ENCODE measurements around the gene MICA. TPM values are rescaled to one million over a fixed set of nuclear protein-coding genes. Genes with fewer than 3 reads are reported as not detected.

Gene MICA
- total and polyA plus RNA-seq, 2 experiments from 2014 or later: 36.0 to 41.9 TPM

- Histone ChIP-seq H3K4me3 (no peak overlapping the region), H3K79me2 (no peaks in the 10 kb centered on the region), H3K4me2 (no peak overlapping the region), H3K36me3 (replicated peaks; ENCODE audit: insufficient read depth, low read depth) (no peaks in the 10 kb centered on the region), H3K27me3 (no peaks in the 10 kb centered on the region), H4K20me1 (ENCODE audit: insufficient read depth, poor library complexity, severe bottlenecking) (no peaks in the 10 kb centered on the region), H3K27ac (no peak overlapping the region), H3K9me3 (ENCODE audit: low read depth) (no peaks in the 10 kb centered on the region), H3K9me2 (replicated peaks; ENCODE audit: insufficient read depth) (no peaks in the 10 kb centered on the region), H3K4me1 (ENCODE audit: insufficient read depth) (no peaks in the 10 kb centered on the region), H2AFZ (no peak overlapping the region)
- TF ChIP-seq CTCF (IDR thresholded peaks at IDR 0.05; ENCODE audit: poor library complexity): no peak
- TF ChIP-seq EZH2 (IDR thresholded peaks at IDR 0.05; ENCODE audit: borderline replicate concordance): no peak
- TF ChIP-seq EZH2phosphoT487 (IDR thresholded peaks at IDR 0.05; ENCODE audit: low read depth, severe bottlenecking, unreplicated experiment): no peak
- DNase-seq (ENCODE audit: low spot score): no peak
- WGBS (ENCODE audit: low lambda C conversion rate, missing lambda C conversion rate): 92% methylated on average over 7 of the region's 7 CpGs
Observed at GRCh38 chr6:31464252-31465184, 61.1 kb downstream of the MICA start.

Small RNAs within 50 kb of the gene (microRNA-seq; reads per million reads assigned to microRNA genes)
- not detected for gene MIR6891

Small RNAs within 50 kb of the gene (small RNA-seq; reads per million reads assigned to genes)
- gene HLA-S (not detected), gene MIR6891 (not detected), gene RF00019 (not detected), gene RNU6-283P (not detected)

Other genes starting within 250 kb of the MICA start
- 7.9 and 8.9 TPM in 2 replicates for gene CCHCR1, start 245.8 kb upstream of the MICA start, total RNA-seq
- gene CCHCR1, start 245.8 kb upstream of the MICA start, polyA plus RNA-seq: 6.1 and 13.3 TPM in 2 replicates
- gene TCF19, start 245.0 kb upstream of the MICA start, total RNA-seq: 6.3 and 6.7 TPM in 2 replicates
- gene TCF19, start 245.0 kb upstream of the MICA start, polyA plus RNA-seq: 5.0 and 7.4 TPM in 2 replicates
- gene POU5F1, start 232.9 kb upstream of the MICA start, total RNA-seq: 1.1 and 2.1 TPM in 2 replicates
- 0.94 and 1.8 TPM in 2 replicates for gene POU5F1, start 232.9 kb upstream of the MICA start, polyA plus RNA-seq
- gene HLA-C, start 131.5 kb upstream of the MICA start, total RNA-seq: 351 and 394 TPM in 2 replicates
- 451 and 500 TPM in 2 replicates for gene HLA-C, start 131.5 kb upstream of the MICA start, polyA plus RNA-seq
- 46.9 and 52.2 TPM in 2 replicates for gene HLA-B, start 46.4 kb upstream of the MICA start, total RNA-seq
- 151 and 216 TPM in 2 replicates for gene HLA-B, start 46.4 kb upstream of the MICA start, polyA plus RNA-seq
- gene MICB, start 94.5 kb downstream of the MICA start, total RNA-seq: 0.40 and 0.67 TPM in 2 replicates
- 0.11 and 0.44 TPM in 2 replicates for gene MICB, start 94.5 kb downstream of the MICA start, polyA plus RNA-seq
- gene MCCD1, start 125.4 kb downstream of the MICA start, total RNA-seq: 0.47 and 1.2 TPM in 2 replicates
- 1.3 and 2.0 TPM in 2 replicates for gene MCCD1, start 125.4 kb downstream of the MICA start, polyA plus RNA-seq
- 207 and 287 TPM in 2 replicates for gene DDX39B, start 138.4 kb downstream of the MICA start, total RNA-seq
- 210 and 238 TPM in 2 replicates for gene DDX39B, start 138.4 kb downstream of the MICA start, polyA plus RNA-seq
- 0.63 and 0.88 TPM in 2 replicates for gene ATP6V1G2, start 143.0 kb downstream of the MICA start, total RNA-seq
- gene ATP6V1G2, start 143.0 kb downstream of the MICA start, polyA plus RNA-seq: 0.73 TPM in 1 of 2 replicates, not detected in the other
- 22.7 and 28.9 TPM in 2 replicates for gene NFKBIL1, start 144.0 kb downstream of the MICA start, total RNA-seq
- gene NFKBIL1, start 144.0 kb downstream of the MICA start, polyA plus RNA-seq: 25.0 and 30.3 TPM in 2 replicates
- gene LTA, start 168.7 kb downstream of the MICA start, total RNA-seq: not detected in 2 replicates
- not detected in 2 replicates for gene LTA, start 168.7 kb downstream of the MICA start, polyA plus RNA-seq
- gene TNF, start 172.0 kb downstream of the MICA start, total RNA-seq: 0.63 TPM in 1 of 2 replicates, not detected in the other
- gene TNF, start 172.0 kb downstream of the MICA start, polyA plus RNA-seq: 0.91 and 1.3 TPM in 2 replicates
- gene LTB, start 178.8 kb downstream of the MICA start, total RNA-seq: 2.4 and 4.0 TPM in 2 replicates
- 6.0 and 10.6 TPM in 2 replicates for gene LTB, start 178.8 kb downstream of the MICA start, polyA plus RNA-seq
- not detected in 2 replicates for gene LST1, start 182.7 kb downstream of the MICA start, total RNA-seq
- 1.5 and 2.4 TPM in 2 replicates for gene LST1, start 182.7 kb downstream of the MICA start, polyA plus RNA-seq
- gene NCR3, start 189.4 kb downstream of the MICA start, total RNA-seq: not detected in 2 replicates
- gene NCR3, start 189.4 kb downstream of the MICA start, polyA plus RNA-seq: not detected in 2 replicates
- 4.1 and 4.6 TPM in 2 replicates for gene AIF1, start 211.6 kb downstream of the MICA start, total RNA-seq
- gene AIF1, start 211.6 kb downstream of the MICA start, polyA plus RNA-seq: 7.2 and 12.8 TPM in 2 replicates
- gene PRRC2A, start 217.1 kb downstream of the MICA start, total RNA-seq: 29.8 and 50.2 TPM in 2 replicates
- gene PRRC2A, start 217.1 kb downstream of the MICA start, polyA plus RNA-seq: 47.5 and 69.0 TPM in 2 replicates
- 113 and 148 TPM in 2 replicates for gene BAG6, start 249.1 kb downstream of the MICA start, total RNA-seq
- gene BAG6, start 249.1 kb downstream of the MICA start, polyA plus RNA-seq: 84.6 and 85.7 TPM in 2 replicates